Measurements from ENCODE around the gene AXIN1. TPM values are rescaled to one million over a fixed set of nuclear protein-coding genes. Genes with fewer than 3 reads are reported as not detected.
"Not testable (repeated sequence)": the region's sequence is repeated elsewhere in the genome, so short reads cannot be mapped to it uniquely, and the experiment has no call there.

The AXIN1 gene
- total RNA-seq, 2 donors from 2014 or later = 14.8 TPM

- 90 to 94% methylated on average over 5 to 6 of the region's 6 CpGs for WGBS, 2 donors
- H3K9me3 ChIP-seq = no peaks in the 10 kb centered on the region
- intact Hi-C loops (cut with DNase I) = no loop called here
- TF ChIP-seq CTCF (IDR thresholded peaks at IDR 0.05) (no peak), POLR2A (IDR thresholded peaks at IDR 0.05) (no peak)
- H3K27me3 ChIP-seq = no peaks in the 10 kb centered on the region
- peaks cover 7% of the 10 kb centered on the region for H3K4me1 ChIP-seq
- no peaks in the 10 kb centered on the region for H3K36me3 ChIP-seq (replicated peaks in 1 of 2; ENCODE audit: insufficient read depth in 1 of 2, low read depth in 2 of 2)
- DNase-seq (no peak), ATAC-seq (no peak)
- H3K4me3 ChIP-seq = no peak overlapping the region
- no peak overlapping the region for H3K27ac ChIP-seq
Observed at GRCh38 chr16:347203-347602, 5.3 kb downstream of the AXIN1 start.

- TF ChIP-seq POLR2A (IDR thresholded peaks at IDR 0.05) (no peak), CTCF (IDR thresholded peaks at IDR 0.05) (no peak)
- Histone ChIP-seq H3K4me3 (no peak overlapping the region), H3K27me3 (no peaks in the 10 kb centered on the region), H3K36me3 (replicated peaks in 1 of 2; ENCODE audit: insufficient read depth in 1 of 2, low read depth in 2 of 2) (no peaks in the 10 kb centered on the region), H3K4me1 (peaks cover 7% of the 10 kb centered on the region), H3K27ac (no peak overlapping the region), H3K9me3 (no peaks in the 10 kb centered on the region)
- 86 to 90% methylated on average over 13 to 15 of the region's 15 CpGs for WGBS, 2 donors
- intact Hi-C loops (cut with DNase I) = no loop called here
- ATAC-seq = no peak
- DNase-seq = no peak
Observed at GRCh38 chr16:346587-346986, 5.9 kb downstream of the AXIN1 start.

- no peak for TF ChIP-seq POLR2A (IDR thresholded peaks at IDR 0.05)
- TF ChIP-seq CTCF (IDR thresholded peaks at IDR 0.05) = no peak
- no peak for ATAC-seq
- Histone ChIP-seq H3K27ac (no peak overlapping the region), H3K27me3 (no peaks in the 10 kb centered on the region), H3K4me3 (no peak overlapping the region), H3K36me3 (replicated peaks in 1 of 2; ENCODE audit: insufficient read depth in 1 of 2, low read depth in 2 of 2) (no peaks in the 10 kb centered on the region), H3K4me1 (no peaks in the 10 kb centered on the region), H3K9me3 (no peaks in the 10 kb centered on the region)
- 81 to 88% methylated on average over 11 of the region's 11 CpGs for WGBS, 2 donors
- no peak for DNase-seq
- intact Hi-C loops (cut with DNase I) = no loop called here
Observed at GRCh38 chr16:345772-346171, 6.8 kb downstream of the AXIN1 start.

- H3K4me3 ChIP-seq = no peak overlapping the region
- ATAC-seq (no peak), DNase-seq (no peak)
- no peaks in the 10 kb centered on the region for H3K9me3 ChIP-seq
- H3K27ac ChIP-seq = no peak overlapping the region
- WGBS, 2 donors = 71 to 83% methylated on average over 7 to 18 of the region's 18 CpGs
- no peaks in the 10 kb centered on the region for H3K36me3 ChIP-seq (replicated peaks in 1 of 2; ENCODE audit: insufficient read depth in 1 of 2, low read depth in 2 of 2)
- TF ChIP-seq POLR2A (IDR thresholded peaks at IDR 0.05) (no peak), CTCF (IDR thresholded peaks at IDR 0.05) (no peak)
- no peaks in the 10 kb centered on the region for H3K27me3 ChIP-seq
- intact Hi-C loops (cut with DNase I) = no loop called here
- H3K4me1 ChIP-seq = no peaks in the 10 kb centered on the region
Observed at GRCh38 chr16:342455-343213, 9.9 kb downstream of the AXIN1 start.

- ATAC-seq; intact Hi-C loops (cut with DNase I); H3K4me3 ChIP-seq; H3K27ac ChIP-seq; H3K9me3 ChIP-seq; H3K4me1 ChIP-seq; H3K27me3 ChIP-seq; DNase-seq; H3K36me3 ChIP-seq (replicated peaks in 1 of 2; ENCODE audit: insufficient read depth in 1 of 2, low read depth in 2 of 2): not testable (repeated sequence)
- WGBS, 2 donors = 89 to 94% methylated on average over 12 to 13 of the region's 13 CpGs
Observed at GRCh38 chr16:341974-342336, 10.6 kb downstream of the AXIN1 start.

GRCh38 chr16:341095-341973, 11.2 kb downstream of the AXIN1 start:
- ATAC-seq; H3K4me3 ChIP-seq; intact Hi-C loops (cut with DNase I); H3K27me3 ChIP-seq; H3K27ac ChIP-seq; H3K4me1 ChIP-seq; H3K36me3 ChIP-seq (replicated peaks in 1 of 2; ENCODE audit: insufficient read depth in 1 of 2, low read depth in 2 of 2); H3K9me3 ChIP-seq; DNase-seq: not testable (repeated sequence)
- 90 to 96% methylated on average over 11 to 30 of the region's 47 CpGs for WGBS, 2 donors
